Stimulated activated CD4-positive, alpha-beta T cell treated with anti-CD3 and anti-CD28 coated beads, Interleukin-1b, Interleukin-23, amount 100 ng/mL, for 48 hours (primary cell): Measurements from ENCODE around the gene PPIA.
"Not testable (repeated sequence)": the region's sequence is repeated elsewhere in the genome, so short reads cannot be mapped to it uniquely, and the experiment has no call there.

ENCODE experiments used
- DNase-seq: peaks from one replicate; pipeline ENCODE4 v3.0.0-alpha.2; 2020

PPIA gene

DNA sequence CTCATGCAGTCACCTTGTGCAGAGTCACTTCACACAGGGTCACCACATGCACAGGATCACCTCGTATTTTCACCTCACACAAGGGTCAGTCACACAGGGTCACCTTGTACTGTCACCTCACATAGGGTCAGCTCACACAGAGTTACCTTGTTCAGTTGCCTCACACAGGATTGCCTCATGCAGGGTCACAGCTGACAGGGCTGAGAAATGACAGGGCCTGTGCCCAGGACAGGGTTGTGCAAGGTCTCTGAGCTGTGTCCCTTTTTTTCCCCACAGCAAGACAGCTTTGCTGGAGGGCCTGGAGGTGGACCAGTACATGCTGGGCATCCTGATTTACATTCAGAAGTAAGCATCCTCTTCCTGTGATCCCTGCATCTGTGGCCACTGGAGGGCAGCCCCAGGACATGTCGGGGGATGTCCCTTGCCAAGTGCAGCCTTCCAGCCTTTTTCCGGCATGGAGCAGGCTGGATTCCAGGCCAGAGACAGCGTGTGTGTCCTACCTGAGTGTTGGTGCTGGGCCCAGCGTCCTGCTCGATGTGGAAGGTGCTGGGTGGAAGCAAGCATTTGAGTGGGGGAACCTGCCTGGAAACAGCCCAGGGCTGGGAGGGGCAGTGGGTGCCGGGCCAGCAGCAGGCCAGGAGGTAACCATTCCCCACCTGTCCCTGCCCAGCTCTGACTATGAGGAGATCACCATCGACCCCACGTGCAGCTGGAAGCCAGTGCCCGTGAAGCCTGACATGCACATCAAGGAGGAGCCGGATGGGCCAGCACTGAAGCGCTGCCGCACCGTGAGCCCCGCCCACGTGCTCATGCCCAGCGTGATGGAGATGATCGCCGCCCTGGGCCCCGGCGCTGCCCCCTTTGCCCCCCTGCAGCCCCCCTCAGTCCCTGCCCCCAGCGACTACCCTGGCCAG, 31.6 kb upstream of the PPIA start:
- DNase-seq, result no peak

DNA sequence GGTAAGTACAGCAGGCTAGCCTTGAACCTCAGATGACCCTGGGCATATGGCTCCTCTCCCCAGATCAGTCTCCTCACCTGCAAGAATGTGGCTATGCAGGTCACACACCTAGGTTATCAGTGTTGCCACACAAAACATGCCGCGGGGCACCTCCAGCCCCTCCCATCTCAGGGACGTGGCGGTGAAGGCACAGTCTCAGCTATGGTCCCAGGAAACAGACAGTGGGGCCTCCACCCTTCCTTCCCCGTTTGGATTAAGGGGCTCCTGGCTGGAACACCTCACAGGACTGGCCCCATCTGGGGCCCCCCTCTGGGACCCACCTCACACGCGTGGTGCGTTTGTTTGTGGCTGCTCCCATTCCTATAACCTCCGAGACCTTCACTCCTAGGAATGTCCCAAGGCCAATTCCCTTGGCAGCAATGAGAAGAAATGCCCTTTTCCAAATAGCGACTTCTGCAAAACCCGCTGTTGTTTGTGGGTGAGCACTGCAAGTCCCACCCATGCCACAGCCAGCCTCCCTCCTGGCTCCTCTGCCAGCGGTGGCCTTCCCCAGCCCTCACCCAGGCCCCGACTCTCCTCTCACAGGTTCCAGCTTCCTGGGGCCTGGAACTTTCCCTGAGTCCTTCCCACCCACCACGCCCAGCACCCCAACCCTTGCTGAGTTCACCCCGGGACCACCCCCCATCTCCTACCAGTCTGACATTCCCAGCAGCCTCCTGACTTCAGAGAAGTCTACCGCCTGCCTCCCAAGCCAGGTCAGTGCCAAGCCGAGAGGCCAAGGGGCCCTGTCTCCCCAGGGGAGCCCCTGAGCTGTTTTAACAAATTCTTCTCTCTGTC, 30.7 kb upstream of the PPIA start:
- DNase-seq, result no peak

DNA sequence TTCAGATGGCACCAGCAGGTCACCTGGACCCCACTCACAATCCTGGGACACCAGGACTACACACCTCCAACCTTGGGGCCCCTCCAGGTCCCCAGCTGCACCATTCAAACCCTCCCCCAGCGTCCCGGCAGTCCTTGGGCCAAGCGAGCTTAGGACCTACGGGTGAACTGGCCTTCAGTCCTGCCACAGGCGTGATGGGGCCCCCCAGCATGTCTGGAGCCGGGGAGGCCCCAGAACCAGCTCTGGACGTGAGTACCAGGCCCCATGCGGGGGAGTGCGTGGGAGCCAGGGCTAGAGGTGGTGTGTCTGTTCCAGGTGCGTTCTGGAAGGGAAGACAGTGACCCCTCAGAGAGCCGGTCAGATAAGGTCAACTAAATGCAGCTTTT, 30.1 kb upstream of the PPIA start:
- DNase-seq, result no peak

DNA sequence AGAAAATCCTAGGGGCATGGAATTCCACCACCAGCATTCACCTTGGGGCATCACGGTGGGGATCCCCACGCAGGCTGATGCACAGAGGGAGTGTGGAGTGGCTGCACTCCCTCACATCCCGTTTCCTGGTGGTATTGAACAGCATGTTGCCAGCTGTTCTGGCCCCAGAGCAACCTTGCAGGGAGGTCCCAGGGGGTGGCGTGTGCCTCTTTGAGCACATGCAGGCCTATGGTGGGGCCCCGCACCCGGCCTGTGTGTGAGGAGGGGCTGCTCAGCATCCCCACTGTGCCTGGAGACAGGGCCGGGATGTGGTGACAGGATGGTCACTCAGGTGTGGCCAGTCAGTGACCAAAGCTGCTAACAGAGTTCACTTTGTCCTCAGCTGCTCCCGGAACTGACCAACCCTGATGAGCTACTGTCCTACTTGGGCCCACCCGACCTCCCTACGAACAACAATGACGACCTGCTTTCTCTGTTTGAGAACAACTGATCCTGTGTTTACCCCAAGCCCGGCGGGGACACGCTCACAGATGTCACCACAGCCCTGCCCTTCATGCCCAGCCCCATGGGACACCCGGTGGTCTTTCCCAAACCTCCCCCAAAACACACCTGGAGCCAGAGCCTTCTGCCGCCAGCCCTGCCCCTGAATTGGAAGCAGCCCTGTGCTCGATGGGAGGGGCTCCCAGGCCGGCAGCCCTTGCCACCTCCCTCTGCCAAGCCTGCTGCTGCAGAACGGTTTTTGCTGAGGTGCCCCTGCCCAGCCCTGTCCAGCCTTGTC, 29.2 kb upstream of the PPIA start:
- no peak for DNase-seq

DNA sequence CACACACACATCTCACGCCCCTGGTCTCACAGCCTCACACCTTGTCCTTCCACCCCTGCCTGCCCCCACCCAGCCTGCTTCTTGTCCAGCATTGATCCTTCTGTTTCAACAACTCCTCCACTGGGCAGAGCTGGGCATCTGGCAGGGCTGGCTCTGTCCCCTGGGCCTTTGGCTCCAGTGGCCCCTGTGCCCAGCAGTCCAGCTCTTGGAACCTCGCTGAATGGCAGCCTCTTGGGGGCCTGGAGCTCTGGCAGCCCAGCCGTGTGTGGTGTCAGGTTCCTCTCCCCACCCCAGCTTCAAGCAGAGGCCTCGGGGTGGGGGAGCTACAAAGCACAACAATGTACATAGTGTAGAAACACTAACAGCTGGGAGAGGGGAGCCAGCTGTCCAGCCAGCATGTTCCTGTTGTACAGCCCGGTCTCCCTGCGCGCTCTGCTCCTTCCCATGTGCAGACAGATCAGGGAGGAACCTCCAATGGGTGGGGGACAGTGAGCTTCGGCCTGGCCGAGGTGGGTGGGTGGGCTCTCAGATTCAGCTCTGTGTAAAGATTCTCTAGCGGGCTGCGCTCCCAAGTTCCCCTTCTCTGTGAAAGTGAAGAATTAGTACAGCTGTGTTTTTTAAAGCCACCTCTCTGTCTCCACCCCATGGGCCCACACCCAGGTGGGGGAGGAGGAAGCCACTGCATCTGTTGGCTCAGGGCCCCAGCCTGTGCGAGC, 28.4 kb upstream of the PPIA start:
- no peak for DNase-seq

DNA sequence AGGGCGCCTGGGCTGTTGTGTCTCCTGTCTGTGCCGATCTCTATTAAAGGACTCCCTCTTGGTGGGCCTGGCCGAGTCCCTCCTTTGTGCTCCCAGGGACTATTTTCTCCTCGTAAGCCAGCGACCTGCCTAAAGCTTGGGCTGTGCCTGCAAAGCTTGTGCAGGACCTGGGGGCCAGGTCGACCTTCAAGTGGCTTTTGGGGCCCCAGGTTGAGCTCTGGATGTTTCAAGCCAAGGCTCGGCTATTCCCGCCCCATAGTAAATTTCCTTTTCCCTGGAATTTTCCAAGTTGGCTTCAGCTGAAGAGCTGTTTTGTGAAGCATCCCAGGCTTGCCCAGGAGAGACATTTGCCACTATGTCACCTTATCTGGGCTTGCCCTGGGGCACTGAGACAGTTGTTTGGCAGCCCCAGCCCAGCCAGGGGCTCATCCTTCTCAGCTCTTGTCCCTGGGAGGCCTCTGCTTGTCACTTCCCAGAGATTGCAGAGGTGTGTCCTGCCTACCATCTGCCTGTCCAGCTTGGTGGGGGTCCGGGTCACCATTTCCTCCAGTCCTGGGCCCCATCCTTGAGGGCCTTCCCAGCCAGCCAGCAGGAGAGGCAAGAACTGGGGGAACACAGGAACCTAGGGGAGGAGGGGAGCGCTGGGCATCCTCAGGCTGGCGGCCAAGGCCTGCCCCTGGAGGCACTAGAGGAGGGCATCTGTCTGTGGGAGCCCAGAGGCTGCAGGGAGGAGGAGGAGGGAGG, 27.7 kb upstream of the PPIA start:
- no peak for DNase-seq

DNA sequence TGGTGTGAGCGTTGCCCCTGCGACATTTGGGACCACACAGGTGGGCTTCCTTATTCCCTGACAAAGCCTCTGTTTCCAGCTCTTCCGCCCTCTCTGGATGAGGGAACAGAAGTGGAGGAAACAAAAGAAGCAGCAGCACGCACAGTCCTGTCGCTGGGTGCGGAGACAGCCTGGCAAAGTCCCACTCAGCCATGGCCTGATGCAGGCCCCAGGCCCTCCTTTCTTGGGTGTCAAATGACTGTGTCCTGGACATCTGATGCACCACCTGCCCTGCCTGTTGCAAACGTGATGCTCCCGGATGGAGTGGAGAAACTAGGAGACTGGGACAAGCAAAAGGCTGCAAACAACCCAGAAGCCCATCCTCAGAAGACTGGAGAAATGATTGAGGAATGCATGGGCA, 27.1 kb upstream of the PPIA start:
- no peak for DNase-seq

DNA sequence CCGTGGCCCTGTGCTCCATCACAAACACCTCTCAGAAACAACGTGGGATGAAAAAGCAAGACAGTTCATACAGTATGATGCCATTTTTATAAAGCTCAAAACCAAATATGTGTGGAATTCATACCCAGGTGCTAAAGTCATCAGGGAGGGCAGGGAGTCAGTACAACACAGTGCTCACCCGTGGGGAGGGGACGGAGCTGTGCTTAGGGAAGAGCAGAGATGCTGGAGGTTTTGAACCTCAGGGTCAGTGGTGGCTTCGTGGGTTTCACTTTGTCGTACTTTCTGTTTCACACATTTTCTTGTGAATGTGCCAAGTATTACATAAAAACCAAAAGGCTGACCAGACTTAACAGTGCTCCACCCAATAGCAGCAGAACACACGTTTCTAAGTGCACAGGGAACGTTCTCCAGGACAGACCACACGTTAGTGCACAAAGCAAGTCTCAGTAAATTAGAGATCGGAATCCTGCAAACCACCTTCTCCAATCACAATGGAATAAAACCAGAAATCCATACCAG, 26.6 kb upstream of the PPIA start:
- no peak for DNase-seq

DNA sequence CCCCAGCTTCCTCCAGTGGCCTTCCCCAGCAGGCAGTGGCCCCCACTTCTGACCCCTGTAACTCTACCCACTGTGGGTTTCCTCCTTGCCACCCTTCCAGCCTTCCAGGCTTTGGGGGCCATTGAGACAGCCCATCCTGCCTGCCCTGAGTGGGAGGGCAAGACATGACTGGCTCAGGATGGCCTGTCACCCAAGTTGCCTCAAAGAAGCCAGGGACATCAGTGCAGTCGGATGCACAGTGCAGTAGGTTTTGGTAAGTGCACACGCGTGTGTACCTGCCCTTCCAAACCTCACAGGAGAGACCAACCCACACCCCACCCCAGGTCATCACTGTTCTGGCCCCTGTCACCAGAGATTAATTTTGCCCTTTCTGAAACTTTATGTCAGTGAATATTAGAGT, 25.1 kb upstream of the PPIA start:
- DNase-seq, result no peak

DNA sequence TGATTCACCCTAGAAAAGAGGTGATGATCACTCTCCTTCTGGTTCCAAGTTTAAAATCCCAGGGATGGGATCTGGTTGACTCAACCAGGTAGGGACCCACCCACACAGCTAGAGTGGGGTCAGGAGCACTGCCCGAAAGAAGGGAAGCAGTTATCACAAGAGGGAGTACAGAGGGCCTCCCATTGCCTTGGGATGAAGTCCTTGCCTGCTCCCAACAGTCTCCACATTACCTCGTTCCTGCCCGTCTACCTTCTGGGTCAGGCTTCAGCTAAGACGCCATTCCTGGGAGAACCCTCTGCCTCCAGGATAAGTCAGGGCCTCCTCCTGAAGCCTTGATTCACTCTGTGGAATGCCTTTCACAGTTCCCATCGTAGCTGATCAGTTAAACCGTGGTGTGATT, 24.0 kb upstream of the PPIA start:
- DNase-seq, result no peak

DNA sequence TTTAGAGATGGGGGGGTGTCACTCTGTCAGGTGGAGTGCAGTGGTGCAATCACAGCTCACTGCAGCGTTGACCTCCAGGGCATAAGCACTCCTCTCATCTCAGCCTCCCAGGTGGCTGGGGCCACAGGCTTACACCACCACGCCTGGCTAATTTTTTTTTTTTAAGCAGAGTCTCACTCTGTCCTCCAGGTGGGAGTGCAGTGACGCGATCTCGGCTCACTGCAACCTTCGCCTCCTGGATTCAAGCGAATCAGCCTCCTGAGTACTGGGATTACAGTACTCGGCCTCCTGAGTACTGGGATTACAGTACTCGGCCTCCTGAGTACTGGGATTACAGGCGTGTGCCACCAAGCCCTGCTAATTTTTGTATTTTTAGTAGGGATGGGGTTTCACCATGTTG, 23.6 kb upstream of the PPIA start:
- DNase-seq, result no peak

DNA sequence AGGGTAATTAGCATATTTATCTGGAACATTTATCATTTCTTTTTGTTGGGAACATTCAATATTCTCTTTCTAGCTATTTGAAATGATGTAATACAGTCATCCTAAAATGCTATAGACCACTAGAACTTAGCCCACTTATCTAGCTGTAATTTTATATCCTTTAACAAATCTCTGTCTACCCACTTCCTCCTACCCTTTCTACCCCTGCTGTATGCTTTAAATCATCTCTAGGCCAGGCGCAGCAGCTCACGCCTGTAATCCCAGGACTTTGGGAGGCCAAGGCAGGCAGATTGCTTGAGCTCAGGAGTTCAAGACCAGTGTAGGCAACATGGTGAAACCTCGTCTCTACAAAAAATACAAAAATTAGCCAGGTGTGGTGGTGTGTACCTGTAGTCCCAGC, 22.0 kb upstream of the PPIA start:
- not testable (repeated sequence) for DNase-seq

DNA sequence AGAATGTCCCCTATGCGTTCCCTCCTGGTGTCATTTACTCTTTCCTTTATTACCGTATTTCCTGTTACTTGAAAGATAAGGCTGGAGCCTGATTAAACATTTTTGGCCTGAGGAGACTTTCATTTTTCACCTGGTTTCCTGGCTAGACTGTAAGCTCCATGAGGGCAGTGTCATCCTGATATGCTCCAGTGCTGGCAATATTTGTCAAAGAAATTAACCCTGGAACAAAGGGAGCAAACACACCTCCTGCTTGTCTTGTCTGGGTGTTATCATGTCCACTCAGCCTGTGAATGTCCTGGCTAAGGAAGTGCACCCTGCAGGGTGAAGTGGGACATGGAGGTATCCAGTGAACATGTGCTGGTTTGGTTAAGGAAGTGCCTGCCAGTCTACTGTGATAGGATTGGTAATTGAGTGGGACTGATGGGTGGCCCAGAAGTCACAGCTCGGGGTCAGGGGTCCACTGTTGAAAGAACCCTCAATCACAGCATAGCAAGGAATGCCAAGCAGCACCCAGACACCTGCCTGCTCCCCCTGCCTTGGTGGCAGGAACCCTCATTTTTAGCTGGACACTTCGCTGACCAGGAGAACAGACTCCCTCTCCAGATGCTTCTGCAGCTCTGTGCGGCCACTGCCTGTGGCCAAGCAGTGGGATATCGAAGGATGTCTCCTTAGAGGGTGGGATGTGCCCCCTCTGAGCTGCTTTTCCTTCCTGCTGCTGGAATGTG, 20.9 kb upstream of the PPIA start:
- no peak for DNase-seq

DNA sequence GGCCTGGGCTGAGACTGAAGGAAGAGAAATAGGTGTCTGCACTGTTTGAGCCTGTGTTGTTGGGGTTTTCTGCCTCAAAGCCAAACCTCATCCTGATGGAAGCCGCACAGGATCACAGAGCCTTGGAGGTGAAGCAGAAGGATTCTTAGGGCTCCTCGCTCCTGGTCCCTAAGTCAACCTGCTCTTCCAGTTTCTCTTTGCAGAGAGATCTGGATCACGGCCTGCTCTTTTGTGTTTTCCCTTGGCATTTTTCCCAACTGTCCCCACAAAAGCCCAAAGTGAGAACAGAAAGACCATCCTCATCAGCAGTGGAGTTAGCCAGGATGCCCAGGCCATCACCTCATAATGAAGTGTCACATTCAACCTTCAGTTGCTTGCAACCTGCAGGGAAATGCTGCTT, 20.3 kb upstream of the PPIA start:
- no peak for DNase-seq

DNA sequence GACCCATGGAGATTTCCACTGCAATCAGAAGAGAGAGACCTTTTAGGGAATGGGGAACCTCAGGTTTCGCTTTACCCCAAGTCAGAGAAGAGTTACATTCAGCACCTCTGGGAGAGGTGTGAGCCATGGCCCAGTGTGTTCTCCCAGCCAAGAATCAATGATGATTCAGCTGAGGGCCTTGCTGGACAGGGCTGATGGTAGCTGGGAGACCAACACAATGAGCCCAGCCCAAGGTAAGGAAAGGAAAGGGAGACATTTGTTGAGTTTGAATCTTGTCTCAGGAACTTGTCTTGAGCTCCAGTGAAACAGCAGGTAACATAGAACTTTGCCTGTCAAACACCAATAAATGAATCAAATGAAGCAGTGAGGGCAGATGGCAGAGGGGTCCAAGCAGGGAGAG, 14.0 kb upstream of the PPIA start:
- DNase-seq, result no peak

DNA sequence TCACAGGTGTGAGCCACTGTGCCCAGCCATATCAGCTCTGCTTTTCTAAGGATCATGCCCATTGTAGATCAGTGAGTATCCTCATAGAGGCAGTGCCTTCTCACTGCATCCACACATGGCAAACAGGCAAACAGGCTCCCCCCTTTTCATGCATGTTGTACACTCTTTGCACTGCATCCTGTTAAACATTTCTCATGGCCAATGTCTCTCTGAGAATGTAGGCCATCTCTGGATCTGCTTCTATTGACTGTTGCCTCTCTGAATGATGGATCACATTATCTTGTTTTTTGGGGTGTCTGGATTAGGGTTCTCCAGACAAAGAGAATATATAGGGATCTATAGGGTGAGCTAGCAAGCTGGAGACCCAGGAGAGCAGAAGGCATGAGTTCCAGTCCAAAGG, 13.1 kb upstream of the PPIA start:
- no peak for DNase-seq

DNA sequence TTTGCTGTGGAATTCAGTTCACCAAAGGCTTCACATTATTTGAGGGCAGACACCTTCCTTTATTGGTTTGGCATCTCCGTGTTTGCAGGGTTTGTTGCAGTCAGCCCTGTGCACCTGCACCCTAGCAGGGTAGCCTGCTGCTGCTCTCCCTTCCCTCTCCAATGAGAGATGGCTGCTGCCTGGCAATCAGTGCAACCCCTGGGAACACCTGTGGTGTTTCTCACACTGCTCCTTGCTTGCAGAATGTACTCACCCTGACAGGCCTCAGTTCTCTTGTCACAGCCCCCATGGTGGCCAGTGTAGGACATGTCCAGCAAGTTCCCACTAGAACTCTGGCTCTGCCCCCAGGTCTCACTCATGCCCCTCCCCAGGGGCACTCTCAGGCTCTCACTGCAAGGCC, 12.1 kb upstream of the PPIA start:
- DNase-seq, result no peak

DNA sequence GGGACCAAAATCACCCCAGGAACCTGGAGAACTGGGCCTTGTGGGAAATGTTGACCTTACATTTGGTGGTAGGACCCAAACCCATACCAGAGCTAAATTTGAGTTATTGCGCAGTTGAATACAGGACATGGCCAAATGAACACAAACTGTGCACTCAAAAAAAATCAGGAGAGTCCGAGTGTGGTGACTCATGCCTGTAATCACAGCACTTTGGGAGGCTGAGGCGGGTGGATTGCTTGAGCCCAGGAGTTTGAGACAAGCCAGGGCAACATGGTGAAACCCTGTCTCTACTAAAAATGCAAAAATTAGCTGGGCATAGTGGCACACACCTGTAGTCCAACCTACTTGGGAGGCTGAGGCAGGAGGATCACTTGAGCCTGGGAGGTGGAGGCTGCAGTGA, 11.3 kb upstream of the PPIA start:
- DNase-seq, result not testable (repeated sequence)

DNA sequence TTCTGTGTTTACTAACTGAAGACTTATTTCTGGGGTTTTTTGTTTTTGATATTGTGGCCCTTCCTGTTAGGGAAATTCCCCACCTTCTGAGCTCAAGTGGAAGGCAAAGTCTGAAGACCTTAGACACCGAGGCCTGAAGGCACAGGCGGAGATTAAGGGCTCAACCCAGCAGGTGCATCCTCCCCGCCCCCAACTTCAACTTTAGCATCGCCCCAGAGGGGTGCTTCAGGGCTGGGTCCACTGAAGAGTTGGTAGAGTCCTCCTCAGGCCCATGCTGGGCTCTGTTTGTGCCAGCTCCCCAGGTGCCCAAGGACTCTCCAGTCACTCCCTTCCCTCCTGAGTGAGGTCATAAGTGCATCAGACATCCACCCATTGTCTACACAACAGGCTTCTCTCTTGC, 9.4 kb upstream of the PPIA start:
- no peak for DNase-seq

DNA sequence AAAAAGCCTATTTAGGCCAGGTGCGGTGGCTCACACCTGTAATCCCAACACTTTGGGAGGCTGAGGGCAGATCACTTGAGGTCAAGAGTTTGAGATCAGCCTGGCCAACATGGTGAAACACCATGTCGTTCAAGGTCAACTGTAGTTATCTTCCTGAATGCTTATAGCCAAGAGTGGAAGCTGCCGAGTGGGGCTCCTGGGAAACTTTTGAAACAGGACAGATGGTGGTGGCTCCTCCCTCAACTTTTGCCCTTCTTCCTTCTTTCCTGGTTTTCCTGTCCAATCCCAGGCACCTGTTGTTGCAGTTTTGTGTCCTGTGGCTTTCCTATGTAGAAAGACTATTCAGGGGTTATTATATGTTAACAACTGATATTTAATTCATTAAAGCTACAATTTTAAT, 8.7 kb upstream of the PPIA start:
- DNase-seq, result no peak

DNA sequence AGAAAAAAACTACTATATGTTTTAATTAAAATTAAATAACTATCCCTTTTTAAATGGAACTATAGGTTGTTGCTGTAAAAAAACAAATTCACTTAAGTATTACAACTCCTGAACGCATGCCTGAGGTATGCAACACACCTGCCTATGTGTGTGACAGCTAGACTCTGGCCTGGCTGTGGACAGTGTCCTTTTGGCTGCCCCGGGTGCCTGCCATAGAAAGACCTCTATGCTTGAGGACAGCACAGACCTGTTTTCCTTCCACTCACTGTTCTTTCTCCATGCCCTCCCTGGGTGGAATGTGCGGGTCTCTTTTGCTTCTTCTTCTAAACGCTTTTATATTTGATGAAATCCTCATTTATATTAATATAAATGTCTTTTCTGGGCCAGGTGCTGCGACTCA, 6.5 kb upstream of the PPIA start:
- no peak for DNase-seq
